ENCODE results near the gene POLK.

Gene POLK

DNA sequence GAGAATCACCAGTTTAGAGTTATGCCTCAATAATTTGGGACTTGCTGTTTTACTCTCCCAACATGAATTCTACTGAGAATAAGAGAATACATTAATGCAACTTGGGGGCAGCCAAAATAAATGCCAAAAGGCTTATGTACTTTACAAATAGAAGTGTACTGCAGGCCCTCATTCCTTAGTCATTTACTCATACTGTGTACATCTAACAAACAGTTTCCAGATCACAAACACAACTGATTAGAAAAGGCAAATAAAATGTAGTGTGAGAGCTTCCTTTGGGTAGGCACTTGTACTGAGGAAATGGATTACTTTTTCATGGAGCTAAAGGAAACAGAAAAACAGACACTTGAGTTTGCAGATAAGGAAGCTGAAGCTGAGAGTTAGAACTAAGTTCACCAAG, 112.2 kb downstream of the POLK start:
- no peak for DNase-seq (ENCODE audit: extremely low read depth, insufficient read length)
- H3K4me3 ChIP-seq (replicated peaks; ENCODE audit: low read depth, low read length): no peak overlapping the region
- H3K36me3 ChIP-seq (ENCODE audit: control insufficient read depth, insufficient read depth, low read length): no peaks in the 10 kb centered on the region
- H3K27me3 ChIP-seq (replicated peaks; ENCODE audit: control insufficient read depth, insufficient read depth, low read length): no peaks in the 10 kb centered on the region
- TF ChIP-seq CTCF (IDR thresholded peaks at IDR 0.05; ENCODE audit: insufficient read depth, low read length, poor library complexity, severe bottlenecking): no peak

DNA sequence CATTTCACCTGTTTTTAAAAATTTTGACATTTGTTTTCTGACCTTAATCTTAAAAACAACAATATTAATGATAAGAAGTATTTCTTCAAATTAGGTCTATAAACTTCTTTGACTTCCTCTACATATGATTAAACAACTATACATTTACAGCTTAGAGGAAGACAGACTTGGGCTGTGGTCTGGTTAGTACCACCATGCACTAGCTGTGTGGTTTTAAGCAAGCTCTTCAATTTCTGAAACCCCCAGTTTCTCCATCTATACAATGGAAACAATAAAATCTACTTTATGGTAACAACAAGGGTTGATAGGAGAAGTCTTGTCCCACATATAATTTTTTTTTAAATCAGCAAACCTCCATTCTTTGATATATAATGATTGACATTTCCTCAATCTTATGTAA, 115.3 kb downstream of the POLK start:
- Histone ChIP-seq H3K4me3 (replicated peaks; ENCODE audit: low read depth, low read length) (no peak overlapping the region), H3K27me3 (replicated peaks; ENCODE audit: control insufficient read depth, insufficient read depth, low read length) (no peaks in the 10 kb centered on the region), H3K36me3 (ENCODE audit: control insufficient read depth, insufficient read depth, low read length) (no peaks in the 10 kb centered on the region)
- no peak for DNase-seq (ENCODE audit: extremely low read depth, insufficient read length)
- TF ChIP-seq CTCF (IDR thresholded peaks at IDR 0.05; ENCODE audit: insufficient read depth, low read length, poor library complexity, severe bottlenecking): no peak

GRCh38 chr5:75627801-75628200, 116.1 kb downstream of the POLK start:
- no peak for TF ChIP-seq CTCF (IDR thresholded peaks at IDR 0.05; ENCODE audit: insufficient read depth, low read length, poor library complexity, severe bottlenecking)
- H3K4me3 ChIP-seq (replicated peaks; ENCODE audit: low read depth, low read length): no peak overlapping the region
- H3K27me3 ChIP-seq (replicated peaks; ENCODE audit: control insufficient read depth, insufficient read depth, low read length): no peaks in the 10 kb centered on the region
- H3K36me3 ChIP-seq (ENCODE audit: control insufficient read depth, insufficient read depth, low read length): no peaks in the 10 kb centered on the region
- DNase-seq (ENCODE audit: extremely low read depth, insufficient read length): no peak

DNA sequence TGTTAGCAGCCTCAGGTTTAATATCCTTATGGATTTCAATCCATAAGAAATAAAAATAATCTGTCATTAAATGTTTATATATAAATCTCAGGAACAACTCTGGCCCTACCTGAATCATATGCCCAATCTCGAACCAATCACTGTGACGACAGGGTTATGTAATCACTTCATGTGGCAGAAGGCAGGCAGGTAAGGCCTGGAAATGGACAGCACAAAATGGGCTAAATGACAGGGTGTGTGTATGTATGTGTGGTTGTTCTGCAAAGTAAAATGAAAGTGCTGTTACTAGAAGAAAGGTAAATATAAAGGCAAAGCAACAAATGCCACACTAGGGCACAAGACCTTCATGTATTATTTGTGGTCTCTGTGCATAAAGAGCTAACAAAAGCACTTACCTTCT, 119.2 kb downstream of the POLK start:
- H3K36me3 ChIP-seq (ENCODE audit: control insufficient read depth, insufficient read depth, low read length): no peaks in the 10 kb centered on the region
- DNase-seq (ENCODE audit: extremely low read depth, insufficient read length): no peak
- no peak for TF ChIP-seq CTCF (IDR thresholded peaks at IDR 0.05; ENCODE audit: insufficient read depth, low read length, poor library complexity, severe bottlenecking)

DNA sequence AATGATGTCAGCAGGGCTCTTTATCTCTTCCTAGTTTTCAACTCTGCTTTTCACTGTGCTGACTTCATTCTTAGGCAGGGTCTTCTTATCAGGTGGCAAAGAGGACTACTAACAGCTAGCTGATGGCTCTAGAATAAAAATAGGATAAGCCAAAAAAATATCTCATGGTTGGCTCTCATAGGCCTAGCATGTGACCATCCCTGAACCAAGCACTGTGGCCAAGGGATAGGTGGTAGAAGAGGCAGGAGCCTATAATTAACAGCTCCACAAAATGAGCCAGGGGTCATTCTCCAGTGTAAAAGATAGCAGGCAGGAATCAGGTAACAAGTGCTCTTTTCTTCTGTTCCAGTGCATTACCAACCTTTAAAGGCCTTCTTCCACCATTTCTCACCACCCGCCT, 120.6 kb downstream of the POLK start:
- Histone ChIP-seq H3K4me3 (replicated peaks; ENCODE audit: low read depth, low read length) (no peak overlapping the region), H3K36me3 (ENCODE audit: control insufficient read depth, insufficient read depth, low read length) (no peaks in the 10 kb centered on the region), H3K27me3 (replicated peaks; ENCODE audit: control insufficient read depth, insufficient read depth, low read length) (no peaks in the 10 kb centered on the region)
- DNase-seq (ENCODE audit: extremely low read depth, insufficient read length): no peak
- TF ChIP-seq CTCF (IDR thresholded peaks at IDR 0.05; ENCODE audit: insufficient read depth, low read length, poor library complexity, severe bottlenecking): no peak

More for the DNA sequence above, 119.2 kb downstream of the POLK start:
- Histone ChIP-seq H3K27me3 (replicated peaks; ENCODE audit: control insufficient read depth, insufficient read depth, low read length) (no peaks in the 10 kb centered on the region), H3K4me3 (replicated peaks; ENCODE audit: low read depth, low read length) (no peak overlapping the region)

GRCh38 chr5:75637949-75638348, 126.3 kb downstream of the POLK start:
- Histone ChIP-seq H3K36me3 (ENCODE audit: control insufficient read depth, insufficient read depth, low read length) (no peaks in the 10 kb centered on the region), H3K27me3 (replicated peaks; ENCODE audit: control insufficient read depth, insufficient read depth, low read length) (no peaks in the 10 kb centered on the region), H3K4me3 (replicated peaks; ENCODE audit: low read depth, low read length) (no peak overlapping the region)
- TF ChIP-seq CTCF (IDR thresholded peaks at IDR 0.05; ENCODE audit: insufficient read depth, low read length, poor library complexity, severe bottlenecking): no peak
- no peak for DNase-seq (ENCODE audit: extremely low read depth, insufficient read length)
